Heart left ventricle (tissue), 13 donors: ENCODE data around the gene HSD11B1.

Experiments
- POLR2A ChIP-seq, 2 donors: fragments of 450-650 bp; IDR thresholded peaks; one replicate each; pipeline ENCODE4 v1.6.1; 2017; ENCODE audit warnings: antibody characterized with exemption in 2 of 2, mild to moderate bottlenecking in 2 of 2, moderate library complexity in 2 of 2
- TF ChIP-seq, protein P1 (sequence below), 12 donors: fragments of 200-600 bp; sonication (generic) in 4 of 12; IDR thresholded peaks; one replicate each; pipeline versions ENCODE4 v1.5.0 to v1.8.0; 2018 to 2022; ENCODE audit warnings: antibody characterized with exemption in 12 of 12, mild to moderate bottlenecking in 5 of 12
- donor health status: ischemic (EF 13 %, LVEDD 7.1; RV severe dilation, severe dysfunction).
- donor health status: DM: no; HTN: yes; CAD: no.
- donor health status: DM: no; HTN: no; CAD: no.
- donor health status: ischemic (EF 25% LVEDD 6.9; RV normal size, moderate dysfunction).
- donor health status: ischemic (EF 25% LVEDD 5.7; RV mildly dilated, moderate dysfunction).
- donor health status: ischemic (EF 35%, LVEDD 5.7; RV mildly dilated, moderate dysfunction).
- donor health status: nonischemic (EF 11% LVEDD 7.7; RV severe dilation, severe dysfunction).
- donor health status: DM: yes; HTN: yes; CAD: no.
- donor health status: PGD.
- donor health status: ischemic (EF 29% LVEDD 5.4; RV normal size, mild dysfunction).
- donor health status: nonischemic (EF 23%, LVEDD 6.1; RV moderate dilation, normal function).

DNA sequence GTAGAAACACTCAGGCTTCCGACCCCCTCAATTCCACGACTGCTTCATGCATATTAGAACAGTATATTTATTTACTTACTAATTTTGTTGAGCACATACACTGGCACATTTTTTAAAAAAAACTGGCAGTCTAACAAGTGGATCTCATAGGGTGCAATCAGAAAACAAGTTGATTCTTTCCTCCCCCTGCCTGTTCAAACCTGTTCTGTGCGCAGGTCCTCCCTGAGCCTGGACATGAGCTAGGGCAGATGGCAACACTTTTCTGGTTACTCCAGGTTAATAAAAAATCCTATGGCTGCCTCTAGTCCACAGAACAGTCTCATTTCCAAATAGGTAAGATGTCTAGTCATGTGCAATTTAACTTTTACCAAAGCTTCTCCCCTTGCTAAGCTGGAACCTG lies 18.6 kb downstream of the HSD11B1 start:
- TF ChIP-seq, protein P1, sequence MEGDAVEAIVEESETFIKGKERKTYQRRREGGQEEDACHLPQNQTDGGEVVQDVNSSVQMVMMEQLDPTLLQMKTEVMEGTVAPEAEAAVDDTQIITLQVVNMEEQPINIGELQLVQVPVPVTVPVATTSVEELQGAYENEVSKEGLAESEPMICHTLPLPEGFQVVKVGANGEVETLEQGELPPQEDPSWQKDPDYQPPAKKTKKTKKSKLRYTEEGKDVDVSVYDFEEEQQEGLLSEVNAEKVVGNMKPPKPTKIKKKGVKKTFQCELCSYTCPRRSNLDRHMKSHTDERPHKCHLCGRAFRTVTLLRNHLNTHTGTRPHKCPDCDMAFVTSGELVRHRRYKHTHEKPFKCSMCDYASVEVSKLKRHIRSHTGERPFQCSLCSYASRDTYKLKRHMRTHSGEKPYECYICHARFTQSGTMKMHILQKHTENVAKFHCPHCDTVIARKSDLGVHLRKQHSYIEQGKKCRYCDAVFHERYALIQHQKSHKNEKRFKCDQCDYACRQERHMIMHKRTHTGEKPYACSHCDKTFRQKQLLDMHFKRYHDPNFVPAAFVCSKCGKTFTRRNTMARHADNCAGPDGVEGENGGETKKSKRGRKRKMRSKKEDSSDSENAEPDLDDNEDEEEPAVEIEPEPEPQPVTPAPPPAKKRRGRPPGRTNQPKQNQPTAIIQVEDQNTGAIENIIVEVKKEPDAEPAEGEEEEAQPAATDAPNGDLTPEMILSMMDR (IDR thresholded peaks at IDR 0.05) = no peak
- no peak for TF ChIP-seq POLR2A (IDR thresholded peaks at IDR 0.05)
